HEK293T (cell line): ENCODE results near the gene RER1.

Experiments
- ARNT ChIP-seq: fragments of 450-650 bp; IDR thresholded peaks from 2 replicates; pipeline ENCODE4 v1.6.1; 2017; ENCODE audit warnings: mild to moderate bottlenecking
- CTBP1 ChIP-seq: fragments of 450-650 bp; IDR thresholded peaks from 2 replicates; pipeline ENCODE4 v1.6.1; 2016; ENCODE audit warnings: borderline replicate concordance
- FOXA1 ChIP-seq: fragments of 450-650 bp; IDR thresholded peaks from 2 replicates; pipeline ENCODE4 v1.6.1; 2016; ENCODE audit warnings: mild to moderate bottlenecking
- NFRKB ChIP-seq: fragments of 450-650 bp; IDR thresholded peaks from 2 replicates; pipeline ENCODE4 v1.6.1; 2016; ENCODE audit warnings: mild to moderate bottlenecking, moderate library complexity

DNA sequence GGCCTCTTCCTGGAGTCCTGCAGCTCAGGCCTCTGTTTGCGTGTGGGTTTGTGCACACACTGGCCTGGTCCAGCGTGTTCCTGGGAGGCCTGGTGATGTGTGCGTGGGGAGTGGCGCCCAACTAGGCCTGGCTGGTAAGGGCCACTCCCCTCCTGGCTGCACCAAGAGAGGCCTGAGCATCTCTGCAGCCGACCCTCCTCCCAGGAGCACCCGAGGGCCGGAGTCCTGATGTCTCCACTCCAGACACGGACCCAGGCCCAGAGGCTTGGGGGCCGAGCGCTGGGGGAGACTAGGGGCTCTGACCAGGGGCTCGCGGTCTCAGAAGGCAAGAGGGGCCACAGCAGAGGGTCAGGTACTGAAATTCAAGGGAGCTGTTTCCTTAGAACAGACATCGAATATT, 33.6 kb upstream of the RER1 start:
- TF ChIP-seq NFRKB (no peak), ARNT (no peak), CTBP1 (no peak), FOXA1 (no peak)
